Measurements from ENCODE around the gene PHF14. TPM values are rescaled to one million over a fixed set of nuclear protein-coding genes. Genes with fewer than 3 reads are reported as not detected.
"Not testable (repeated sequence)": the region's sequence is repeated elsewhere in the genome, so short reads cannot be mapped to it uniquely, and the experiment has no call there.

The PHF14 gene, protein sequence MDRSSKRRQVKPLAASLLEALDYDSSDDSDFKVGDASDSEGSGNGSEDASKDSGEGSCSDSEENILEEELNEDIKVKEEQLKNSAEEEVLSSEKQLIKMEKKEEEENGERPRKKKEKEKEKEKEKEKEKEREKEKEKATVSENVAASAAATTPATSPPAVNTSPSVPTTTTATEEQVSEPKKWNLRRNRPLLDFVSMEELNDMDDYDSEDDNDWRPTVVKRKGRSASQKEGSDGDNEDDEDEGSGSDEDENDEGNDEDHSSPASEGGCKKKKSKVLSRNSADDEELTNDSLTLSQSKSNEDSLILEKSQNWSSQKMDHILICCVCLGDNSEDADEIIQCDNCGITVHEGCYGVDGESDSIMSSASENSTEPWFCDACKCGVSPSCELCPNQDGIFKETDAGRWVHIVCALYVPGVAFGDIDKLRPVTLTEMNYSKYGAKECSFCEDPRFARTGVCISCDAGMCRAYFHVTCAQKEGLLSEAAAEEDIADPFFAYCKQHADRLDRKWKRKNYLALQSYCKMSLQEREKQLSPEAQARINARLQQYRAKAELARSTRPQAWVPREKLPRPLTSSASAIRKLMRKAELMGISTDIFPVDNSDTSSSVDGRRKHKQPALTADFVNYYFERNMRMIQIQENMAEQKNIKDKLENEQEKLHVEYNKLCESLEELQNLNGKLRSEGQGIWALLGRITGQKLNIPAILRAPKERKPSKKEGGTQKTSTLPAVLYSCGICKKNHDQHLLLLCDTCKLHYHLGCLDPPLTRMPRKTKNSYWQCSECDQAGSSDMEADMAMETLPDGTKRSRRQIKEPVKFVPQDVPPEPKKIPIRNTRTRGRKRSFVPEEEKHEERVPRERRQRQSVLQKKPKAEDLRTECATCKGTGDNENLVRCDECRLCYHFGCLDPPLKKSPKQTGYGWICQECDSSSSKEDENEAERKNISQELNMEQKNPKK
- total RNA-seq (2021), result 48.7 and 49.3 TPM in 2 replicates
- percentile 90 among the genes with signal in this experiment for Bru-seq, nascent RNA
- BruChase-seq, experiment 1, labeled RNA remaining after a 2-hour chase, result percentile 88 among the genes with signal in this experiment
- BruChase-seq, experiment 2, labeled RNA remaining after a 6-hour chase, result percentile 72 among the genes with signal in this experiment
- long read RNA-seq, full-length matches to known transcripts, result 9 of 41 reads
- long read RNA-seq, partial matches to known transcripts, result 21 of 41 reads
- long read RNA-seq, other reads (novel, unspliced or antisense), result 11 of 41 reads

DNA sequence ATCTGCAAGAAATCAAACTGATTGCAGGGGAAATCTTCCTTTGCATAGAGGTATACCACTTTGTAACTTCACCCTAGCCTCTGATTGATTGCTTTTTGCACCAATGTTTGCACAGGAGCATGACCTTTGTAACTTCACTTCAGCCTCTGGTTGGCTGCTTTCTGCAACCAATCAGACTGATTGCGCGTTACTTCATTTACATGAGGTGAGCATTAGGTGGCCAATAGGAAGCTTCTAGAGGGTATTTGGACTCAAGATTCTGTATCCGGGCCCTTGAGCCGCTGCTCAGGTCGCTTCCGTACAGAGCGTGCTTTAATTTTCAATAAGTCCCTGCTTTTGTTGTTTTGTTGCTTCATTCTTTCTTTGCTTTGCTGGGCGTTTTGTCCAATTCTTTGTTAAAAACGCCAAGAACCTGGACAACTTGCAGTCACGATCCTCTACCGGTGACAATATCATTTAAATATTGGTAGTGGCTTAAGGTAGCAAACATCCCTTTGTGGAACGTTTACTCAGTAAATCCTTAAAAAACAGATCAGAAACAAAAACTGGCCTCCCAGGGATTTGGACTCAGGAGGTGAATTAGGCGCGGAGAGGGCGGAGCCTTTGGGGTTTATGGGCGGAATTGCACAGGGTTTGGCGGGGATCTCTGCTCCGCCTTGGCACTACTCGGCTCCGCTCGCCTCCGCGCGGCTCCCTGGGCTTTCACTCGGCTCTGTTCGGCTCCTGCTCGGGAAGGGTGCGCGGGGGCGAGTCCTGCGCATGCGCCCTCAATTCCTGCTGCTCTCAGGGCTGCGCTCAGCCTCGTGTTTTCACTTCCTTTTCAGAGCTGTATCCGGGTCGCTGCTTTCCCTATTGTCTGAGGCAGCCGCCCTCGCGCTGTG, at the start of gene PHF14:
Gene PHF14 (plus strand): TSS at position 812 of the 881 bp plus-strand sequence. CDS start 452 bp downstream, outside the sequence.
- intact Hi-C loops (cut with micrococcal nuclease; ENCODE audit: unreplicated experiment), result loop anchor here (1.0 kb wide), 1 partner anchor 33 kb away; a partner anchor contains a TSS
- TF ChIP-seq, protein P1, sequence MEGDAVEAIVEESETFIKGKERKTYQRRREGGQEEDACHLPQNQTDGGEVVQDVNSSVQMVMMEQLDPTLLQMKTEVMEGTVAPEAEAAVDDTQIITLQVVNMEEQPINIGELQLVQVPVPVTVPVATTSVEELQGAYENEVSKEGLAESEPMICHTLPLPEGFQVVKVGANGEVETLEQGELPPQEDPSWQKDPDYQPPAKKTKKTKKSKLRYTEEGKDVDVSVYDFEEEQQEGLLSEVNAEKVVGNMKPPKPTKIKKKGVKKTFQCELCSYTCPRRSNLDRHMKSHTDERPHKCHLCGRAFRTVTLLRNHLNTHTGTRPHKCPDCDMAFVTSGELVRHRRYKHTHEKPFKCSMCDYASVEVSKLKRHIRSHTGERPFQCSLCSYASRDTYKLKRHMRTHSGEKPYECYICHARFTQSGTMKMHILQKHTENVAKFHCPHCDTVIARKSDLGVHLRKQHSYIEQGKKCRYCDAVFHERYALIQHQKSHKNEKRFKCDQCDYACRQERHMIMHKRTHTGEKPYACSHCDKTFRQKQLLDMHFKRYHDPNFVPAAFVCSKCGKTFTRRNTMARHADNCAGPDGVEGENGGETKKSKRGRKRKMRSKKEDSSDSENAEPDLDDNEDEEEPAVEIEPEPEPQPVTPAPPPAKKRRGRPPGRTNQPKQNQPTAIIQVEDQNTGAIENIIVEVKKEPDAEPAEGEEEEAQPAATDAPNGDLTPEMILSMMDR (conservative IDR thresholded peaks at IDR 0.05), result 0 out of 2 replicates have a peak, but pooled peaks have one; percentile 12
- no peak for TF ChIP-seq EZH2 (IDR thresholded peaks at IDR 0.05; ENCODE audit: low read depth)
- Histone ChIP-seq H3K27ac (peak within 1 kb of the TSS; percentile 91), H3K4me3 (peak within 1 kb of the TSS; percentile 94), H3K27me3 (ENCODE audit: insufficient read depth, low read depth) (no peaks in the 10 kb centered on the region), H3K4me1 (replicated peaks; ENCODE audit: insufficient read depth) (peaks cover 24% of the 10 kb centered on the region), H4K20me1 (ENCODE audit: insufficient read depth) (no peaks in the 10 kb centered on the region), H3K9me2 (ENCODE audit: insufficient read depth) (no peaks in the 10 kb centered on the region), H3K9me3 (ENCODE audit: insufficient read depth, low read depth) (0 out of 2 replicates have a peak, but pooled peaks cover 3% of the 10 kb centered on the region), H3K4me2 (peak within 1 kb of the TSS; percentile 84), H3K79me2 (ENCODE audit: low read depth) (peaks cover 40% of the 10 kb centered on the region), H3F3A (ENCODE audit: insufficient read depth, low read depth) (peaks cover 13% of the 10 kb centered on the region), H3K36me3 (ENCODE audit: low read depth) (peaks cover 25% of the 10 kb centered on the region), H2AFZ (peak within 1 kb of the TSS; percentile 99)
- peak; percentile 97 to 98 for DNase-seq
- ChIA-PET POLR2A (ENCODE audit: unreplicated experiment) (interaction anchor here (0.6 to 2.1 kb wide), 3 partner anchors 33 to 1175 kb away, joined by 3 to 11 read pairs (median 4); a partner anchor contains a TSS), CTCF (no interaction called here)
- BruUV-seq (replicated peaks), result TSS peak; percentile 89

DNA sequence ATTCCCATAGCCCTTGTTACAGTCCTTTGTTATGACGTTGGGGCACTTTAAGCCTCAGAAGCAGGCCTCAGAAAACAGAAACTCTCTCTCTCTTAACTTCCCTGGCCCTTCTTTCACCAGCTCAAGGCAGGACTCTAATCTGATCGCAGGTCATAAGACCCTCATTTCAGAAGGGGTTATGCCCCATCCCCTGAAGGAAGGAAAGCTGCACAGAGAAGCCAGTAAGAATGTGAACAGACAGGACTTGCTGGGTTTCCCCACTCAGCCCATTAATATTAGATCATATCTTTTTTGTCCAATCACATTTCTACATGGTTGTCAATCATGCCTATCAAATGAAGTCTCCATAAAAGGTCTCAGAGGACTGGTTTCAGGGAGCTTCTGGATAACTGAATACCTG, 49.3 kb upstream of the PHF14 start:
- no peaks in the 10 kb centered on the region for H4K20me1 ChIP-seq (ENCODE audit: insufficient read depth)
- no peak overlapping the region for H3K4me2 ChIP-seq
- H3K4me3 ChIP-seq, result no peak overlapping the region
- no peak for TF ChIP-seq EZH2 (IDR thresholded peaks at IDR 0.05; ENCODE audit: low read depth)
- TF ChIP-seq, protein P1 (conservative IDR thresholded peaks at IDR 0.05), result no peak
- H3F3A ChIP-seq (ENCODE audit: insufficient read depth, low read depth), result no peaks in the 10 kb centered on the region
- BruUV-seq (replicated peaks), result no TSS peak
- intact Hi-C loops (cut with micrococcal nuclease; ENCODE audit: unreplicated experiment), result no loop called here
- no peak overlapping the region for H3K27ac ChIP-seq
- no peaks in the 10 kb centered on the region for H3K9me2 ChIP-seq (ENCODE audit: insufficient read depth)
- H3K36me3 ChIP-seq (ENCODE audit: low read depth), result no peaks in the 10 kb centered on the region
- no peaks in the 10 kb centered on the region for H3K4me1 ChIP-seq (replicated peaks; ENCODE audit: insufficient read depth)
- no peaks in the 10 kb centered on the region for H3K79me2 ChIP-seq (ENCODE audit: low read depth)
- H3K9me3 ChIP-seq (ENCODE audit: insufficient read depth, low read depth), result no peaks in the 10 kb centered on the region
- H2AFZ ChIP-seq, result no peak overlapping the region
- H3K27me3 ChIP-seq (ENCODE audit: insufficient read depth, low read depth), result no peaks in the 10 kb centered on the region
- CTCF ChIA-PET, result no interaction called here
- no peak for DNase-seq
- POLR2A ChIA-PET (ENCODE audit: unreplicated experiment), result interaction anchor here (0.6 to 0.7 kb wide), 2 partner anchors 17 to 183 kb away, joined by 4 to 6 read pairs; no protein-coding TSS in a partner anchor

DNA sequence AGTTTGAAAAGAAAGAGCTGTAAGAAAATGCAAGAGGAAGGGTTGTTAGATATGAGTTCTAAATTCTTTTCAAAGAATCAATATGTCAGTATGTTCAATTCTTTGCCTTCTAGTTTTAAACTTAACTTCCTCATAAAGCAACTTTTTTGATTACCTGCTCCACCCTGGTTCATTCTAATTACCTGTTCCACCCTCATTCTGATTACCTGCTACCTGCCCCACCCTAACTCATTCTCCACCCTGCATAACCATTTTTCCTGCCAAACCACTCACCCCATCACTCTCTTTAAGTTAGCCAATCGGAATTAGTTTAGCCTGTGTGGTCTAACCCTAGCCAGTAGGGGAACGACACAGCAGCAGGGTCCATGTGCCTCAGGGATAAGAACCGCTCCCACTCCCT, 45.5 kb upstream of the PHF14 start:
- H4K20me1 ChIP-seq (ENCODE audit: insufficient read depth); H2AFZ ChIP-seq; H3K36me3 ChIP-seq (ENCODE audit: low read depth); H3K4me2 ChIP-seq; H3K4me1 ChIP-seq (replicated peaks; ENCODE audit: insufficient read depth); H3K4me3 ChIP-seq; H3F3A ChIP-seq (ENCODE audit: insufficient read depth, low read depth); H3K9me2 ChIP-seq (ENCODE audit: insufficient read depth); H3K9me3 ChIP-seq (ENCODE audit: insufficient read depth, low read depth); DNase-seq; H3K27ac ChIP-seq; POLR2A ChIA-PET (ENCODE audit: unreplicated experiment); intact Hi-C loops (cut with micrococcal nuclease; ENCODE audit: unreplicated experiment); H3K79me2 ChIP-seq (ENCODE audit: low read depth); CTCF ChIA-PET; H3K27me3 ChIP-seq (ENCODE audit: insufficient read depth, low read depth); BruUV-seq (replicated peaks): not testable (repeated sequence)
